Tibial nerve (tissue), 4 donors: ENCODE results near the gene P3H3. TPM values are rescaled to one million over a fixed set of nuclear protein-coding genes. Genes with fewer than 3 reads are reported as not detected.

Experiments
- DNase-seq, 2 donors: peaks; one replicate each; pipeline ENCODE4 v3.0.0-alpha.2; 2019; ENCODE audit warnings: low spot score in 2 of 2
- H3K27ac ChIP-seq, 4 donors: fragments of 200-600 bp; sonication (generic) in 3 of 4; one replicate each; pipeline ENCODE4 v1.5.1; 2017 to 2019; ENCODE audit warnings: mild to moderate bottlenecking in 1 of 4
- H3K27me3 ChIP-seq, 2 donors: fragments of 200-600 bp; sonication (generic) in 1 of 2; one replicate each; pipeline versions ENCODE4 v1.5.1 to v1.6.0; 2017 to 2019
- H3K36me3 ChIP-seq, 3 donors: fragments of 200-600 bp; sonication (generic); one replicate each; pipeline ENCODE4 v1.5.1; 2018 to 2019
- H3K4me1 ChIP-seq, 4 donors: fragments of 200-600 bp; sonication (generic) in 3 of 4; one replicate each; pipeline ENCODE4 v1.5.1; 2017 to 2019
- H3K4me3 ChIP-seq, 4 donors: fragments of 200-600 bp; sonication (generic) in 3 of 4; one replicate each; pipeline ENCODE4 v1.5.1; 2017 to 2019; ENCODE audit warnings: mild to moderate bottlenecking in 1 of 4, moderate library complexity in 1 of 4
- H3K9me3 ChIP-seq, 4 donors: fragments of 200-600 bp; sonication (generic) in 3 of 4; one replicate each; pipeline ENCODE4 v1.5.1; 2017 to 2019
- CTCF ChIP-seq, 5 experiments: fragments of 200-600 bp in 3 of 5; fragments of 450-650 bp in 2 of 5; sonication (generic) in 3 of 5; IDR thresholded peaks; one replicate each; pipeline ENCODE4 v1.5.1; 2016 to 2019; ENCODE audit warnings: antibody characterized with exemption in 5 of 5, mild to moderate bottlenecking in 3 of 5, moderate library complexity in 2 of 5
- EP300 ChIP-seq, 2 donors: sonication (generic); formaldehyde crosslinking; IDR thresholded peaks; one replicate each; pipeline ENCODE4 v1.6.1; 2017; ENCODE audit warnings: antibody characterized with exemption in 2 of 2, mild to moderate bottlenecking in 1 of 2
- POLR2A ChIP-seq, 2 donors: fragments of 450-650 bp; IDR thresholded peaks; one replicate each; pipeline ENCODE4 v1.6.1; 2017; ENCODE audit warnings: antibody characterized with exemption in 2 of 2, mild to moderate bottlenecking in 2 of 2, moderate library complexity in 2 of 2
- WGBS, 2 donors: methylation state at CpG; one replicate each; pipeline ENCODE4 v1.1.5; 2018; 5-methylcytosine and 5-hydroxymethylcytosine counted together
- total RNA-seq, 4 donors: library from RNA; depleted of rRNA; stranded (reverse); fragments of >200 nt; gene quantifications; one replicate each; pipeline ENCODE4 v1.1.0, GENCODE V29; 2016

P3H3 gene
- total RNA-seq, 4 donors from 2014 or later, result 14.6 to 45.8 (median 36.4) TPM

- H3K9me3 ChIP-seq, result no peaks in the 10 kb centered on the region
- no peak for DNase-seq
- no peaks in the 10 kb centered on the region for H3K27me3 ChIP-seq
- H3K27ac ChIP-seq, result no peak overlapping the region
- H3K4me1 ChIP-seq, result no peaks in the 10 kb centered on the region
- peaks cover 0 to 87% (median 0%) of the 10 kb centered on the region in 3 donors for H3K36me3 ChIP-seq
- WGBS, 2 donors, result 61 to 74% methylated on average over 9 to 10 of the region's 10 CpGs
- H3K4me3 ChIP-seq, result no peak overlapping the region
- TF ChIP-seq EP300 (IDR thresholded peaks at IDR 0.05) (no peak), CTCF (IDR thresholded peaks at IDR 0.05) (no peak), POLR2A (IDR thresholded peaks at IDR 0.05) (no peak)
Observed at GRCh38 chr12:6839482-6840201, 11.4 kb downstream of the P3H3 start.

- Histone ChIP-seq H3K4me1 (no peaks in the 10 kb centered on the region), H3K4me3 (no peak overlapping the region), H3K9me3 (no peaks in the 10 kb centered on the region), H3K36me3 (peaks cover 0 to 90% (median 0%) of the 10 kb centered on the region in 3 donors), H3K27me3 (no peaks in the 10 kb centered on the region), H3K27ac (no peak overlapping the region)
- 46 to 72% methylated on average over 1 of the region's 1 CpG for WGBS, 2 donors
- DNase-seq, result no peak
- no peak for TF ChIP-seq POLR2A (IDR thresholded peaks at IDR 0.05)
- no peak for TF ChIP-seq CTCF (IDR thresholded peaks at IDR 0.05)
- no peak for TF ChIP-seq EP300 (IDR thresholded peaks at IDR 0.05)
Observed at GRCh38 chr12:6840330-6840729, 12.1 kb downstream of the P3H3 start.

- Histone ChIP-seq H3K27me3 (no peaks in the 10 kb centered on the region), H3K4me3 (no peak within 1 kb of the TSS), H3K9me3 (no peaks in the 10 kb centered on the region), H3K4me1 (no peaks in the 10 kb centered on the region), H3K27ac (no peak within 1 kb of the TSS), H3K36me3 (peaks cover 0 to 96% (median 0%) of the 10 kb centered on the region in 3 donors)
- no peak for TF ChIP-seq EP300 (IDR thresholded peaks at IDR 0.05)
- TF ChIP-seq CTCF (IDR thresholded peaks at IDR 0.05), result no peak
- no peak for TF ChIP-seq POLR2A (IDR thresholded peaks at IDR 0.05)
- WGBS, 2 donors, result 71 to 73% methylated on average over 16 to 24 of the region's 24 CpGs
- DNase-seq, result no peak
Observed at GRCh38 chr12:6840761-6841515, 12.7 kb downstream of the P3H3 start, which contains the start of gene GNB3. TSS of gene GNB3 (plus strand) at chr12:6840925. CDS start at chr12:6841288, 363 bp downstream.

GRCh38 chr12:6842075-6842474, 13.9 kb downstream of the P3H3 start:
- TF ChIP-seq POLR2A (IDR thresholded peaks at IDR 0.05), result no peak
- TF ChIP-seq EP300 (IDR thresholded peaks at IDR 0.05), result no peak
- no peak for TF ChIP-seq CTCF (IDR thresholded peaks at IDR 0.05)
- peaks cover 0 to 98% (median 0%) of the 10 kb centered on the region in 3 donors for H3K36me3 ChIP-seq
- H3K27ac ChIP-seq, result no peak overlapping the region
- H3K4me1 ChIP-seq, result no peaks in the 10 kb centered on the region
- 86 to 90% methylated on average over 4 of the region's 4 CpGs for WGBS, 2 donors
- H3K9me3 ChIP-seq, result no peaks in the 10 kb centered on the region
- DNase-seq, result no peak
- no peaks in the 10 kb centered on the region for H3K27me3 ChIP-seq
- H3K4me3 ChIP-seq, result no peak overlapping the region
